ENCODE data around the gene AUTS2.

DNA sequence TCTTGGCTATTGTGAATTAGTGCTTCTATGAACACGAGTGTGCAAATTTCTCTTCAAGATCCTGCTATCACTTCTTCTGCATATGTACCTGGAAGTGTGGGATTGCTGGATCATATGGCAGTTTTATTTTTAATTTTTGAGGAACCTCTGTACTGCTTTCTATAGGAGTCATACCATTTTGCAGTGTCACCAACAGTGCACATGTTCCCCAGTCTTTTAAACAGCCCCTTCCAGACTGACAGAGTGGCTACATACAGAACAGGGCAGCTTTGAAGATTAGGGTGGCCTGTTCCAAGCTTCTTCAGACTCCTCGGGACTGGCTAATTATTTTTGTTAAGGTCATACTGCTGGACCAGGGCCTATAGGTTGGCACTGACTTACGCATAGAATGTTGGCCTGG is 82.9 kb downstream of the AUTS2 start:
- TF ChIP-seq CTCF (IDR thresholded peaks at IDR 0.05 in 8 of 11, conservative IDR thresholded peaks at IDR 0.05 in 3 of 11), result no peak
- TF ChIP-seq POLR2A (IDR thresholded peaks at IDR 0.05), result no peak
- TF ChIP-seq POLR2AphosphoS5 (IDR thresholded peaks at IDR 0.05), result no peak

All from spleen (tissue), 7 donors.